ENCODE measurements around the gene CFAP46.

CFAP46 gene

DNA sequence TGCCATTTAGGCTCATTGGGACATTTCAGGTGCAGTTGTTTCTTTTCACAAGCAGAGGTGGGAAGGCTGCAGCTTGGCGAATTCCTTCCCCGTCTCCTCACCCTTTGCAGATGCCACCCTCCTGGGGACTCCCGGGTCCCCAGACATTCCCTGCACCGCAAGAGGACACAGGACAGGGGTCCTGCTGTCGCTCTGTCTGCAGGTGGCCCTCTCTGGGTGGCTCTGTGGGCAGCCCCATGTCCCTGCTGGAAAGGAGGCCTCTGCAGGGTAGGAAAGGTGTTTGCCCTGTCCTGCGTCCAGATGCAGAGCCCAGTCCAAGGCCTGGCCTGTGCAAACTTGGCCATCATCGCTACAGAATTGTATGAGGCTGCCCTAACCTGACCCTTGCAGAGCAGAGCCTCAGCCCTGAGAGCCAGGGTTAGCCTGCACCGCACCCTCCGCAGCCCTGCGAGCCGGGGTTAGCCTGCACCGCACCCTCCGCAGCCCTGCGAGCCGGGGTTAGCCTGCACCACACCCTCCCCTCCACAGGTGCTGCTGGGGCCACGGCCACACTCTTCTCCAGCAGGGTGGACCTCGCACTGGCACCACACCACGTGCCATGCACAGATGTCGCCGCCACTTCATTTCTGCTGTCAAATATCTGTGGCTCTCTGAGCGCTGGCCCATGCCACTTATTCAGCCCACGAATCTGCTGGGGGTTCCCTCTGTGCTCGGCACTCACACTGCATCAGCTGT, 61.0 kb downstream of the CFAP46 start:
- no peak for DNase-seq (ENCODE audit: low read depth in 2 of 2)

DNA sequence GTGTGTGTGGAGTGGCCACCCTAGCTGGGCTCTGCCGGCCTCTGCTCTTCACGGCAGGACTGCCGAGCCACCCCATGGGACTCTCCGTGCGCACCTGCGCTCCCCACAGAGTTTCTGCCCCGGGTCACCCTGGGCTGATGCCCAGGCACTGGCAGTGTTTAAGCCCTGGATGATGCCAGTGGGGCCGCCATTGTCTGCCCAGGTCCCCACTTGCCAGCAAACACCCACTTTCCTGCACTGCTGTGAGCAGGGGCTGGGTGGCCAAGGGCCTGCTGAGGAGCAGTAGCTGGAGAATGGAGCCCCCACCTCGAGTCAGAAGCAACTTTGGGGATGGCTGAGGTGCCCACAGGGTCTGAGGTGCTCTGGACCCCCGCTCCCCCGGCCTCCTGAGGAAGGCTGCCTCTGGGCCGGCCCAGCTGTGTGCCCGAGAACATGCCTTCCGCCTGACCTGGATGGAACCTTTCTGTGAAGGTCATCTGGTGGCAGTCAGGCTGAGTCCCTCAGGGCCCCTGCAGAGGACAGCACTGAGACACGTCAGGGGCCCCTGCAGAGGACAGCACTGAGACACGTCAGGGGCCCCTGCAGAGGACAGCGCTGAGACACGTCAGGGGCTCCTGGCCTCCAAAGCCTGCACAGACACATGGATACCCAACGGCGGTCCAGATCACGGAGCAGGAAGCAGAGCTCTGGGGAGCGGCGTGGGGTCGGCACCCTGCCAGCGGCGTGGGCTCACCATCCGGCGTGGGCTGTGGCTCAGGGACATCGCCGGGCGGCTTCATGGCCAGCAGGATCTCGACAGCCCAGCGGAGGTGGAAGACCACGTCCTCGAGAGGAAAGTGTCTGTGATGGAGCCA, 62.0 kb downstream of the CFAP46 start:
- DNase-seq (ENCODE audit: low read depth in 2 of 2), result no peak

DNA sequence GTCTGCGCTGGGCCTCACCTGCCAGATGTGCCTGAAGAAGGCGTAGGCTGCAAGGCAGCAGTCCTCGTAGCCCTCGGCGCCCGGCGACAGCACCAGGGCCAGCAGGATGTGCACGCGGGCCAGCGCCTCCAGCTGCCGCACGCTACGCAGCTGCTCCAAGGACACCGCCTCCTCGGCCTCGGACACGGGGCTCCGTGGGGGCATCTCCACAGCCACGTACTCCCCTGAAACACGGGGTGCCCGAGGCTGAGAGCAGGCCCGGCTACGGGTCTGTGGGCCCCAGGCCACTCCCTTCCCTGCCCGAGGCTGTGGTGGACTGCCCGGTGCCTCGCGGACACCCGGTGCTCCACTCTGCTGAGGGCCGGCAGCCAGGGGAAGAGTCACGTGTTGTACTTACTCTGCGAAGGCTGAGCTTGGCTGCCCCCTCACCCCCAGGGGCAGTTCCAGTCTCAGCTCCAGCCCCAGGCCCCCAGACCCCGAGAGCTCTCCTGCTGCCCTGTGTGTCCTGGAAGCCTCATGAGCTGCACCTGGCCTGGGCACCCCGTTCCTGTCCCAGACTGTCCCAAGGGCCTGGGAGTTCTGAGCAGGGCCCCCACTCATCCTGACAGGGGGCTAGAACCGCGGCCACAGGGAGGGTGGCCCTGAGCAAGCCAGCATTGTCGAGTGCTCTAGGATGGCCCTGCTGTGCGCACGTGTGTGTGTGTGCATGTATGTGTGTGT, 62.8 kb downstream of the CFAP46 start:
- no peak for DNase-seq (ENCODE audit: low read depth in 2 of 2)

DNA sequence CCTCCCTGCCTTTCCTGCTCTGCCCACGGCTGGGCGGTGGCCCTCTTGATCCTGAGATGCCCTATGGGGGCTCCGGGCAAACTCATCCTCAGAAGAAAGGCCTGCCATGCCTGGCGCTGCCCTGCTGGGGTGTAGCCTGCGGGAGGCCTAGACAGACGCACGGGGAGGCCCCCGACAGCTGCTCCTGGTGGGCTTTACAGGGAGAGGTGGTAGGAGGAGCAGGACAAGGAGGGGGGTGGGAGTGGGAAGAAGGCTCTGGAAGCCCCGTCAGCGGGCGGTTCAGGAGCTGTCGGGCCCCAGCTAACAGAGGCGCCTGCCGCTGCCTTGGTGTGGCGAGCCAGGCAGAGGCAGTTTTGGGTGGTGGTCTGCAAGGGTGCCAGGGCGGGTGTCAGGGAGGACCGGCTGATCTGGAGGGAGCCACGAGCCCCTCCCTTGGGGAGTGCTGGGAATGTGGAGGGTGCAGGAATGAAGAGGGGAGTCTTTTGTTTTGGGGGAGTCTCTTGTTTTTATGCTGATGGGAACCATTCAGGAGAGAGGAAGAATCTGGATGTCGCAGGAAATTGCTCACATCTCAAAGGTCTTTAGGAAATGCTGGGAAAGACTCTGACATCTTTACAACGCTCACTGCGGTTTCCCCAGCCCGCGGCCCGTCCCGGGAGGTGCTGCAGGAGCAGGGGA, 63.5 kb downstream of the CFAP46 start:
- no peak for DNase-seq (ENCODE audit: low read depth in 2 of 2)

DNA sequence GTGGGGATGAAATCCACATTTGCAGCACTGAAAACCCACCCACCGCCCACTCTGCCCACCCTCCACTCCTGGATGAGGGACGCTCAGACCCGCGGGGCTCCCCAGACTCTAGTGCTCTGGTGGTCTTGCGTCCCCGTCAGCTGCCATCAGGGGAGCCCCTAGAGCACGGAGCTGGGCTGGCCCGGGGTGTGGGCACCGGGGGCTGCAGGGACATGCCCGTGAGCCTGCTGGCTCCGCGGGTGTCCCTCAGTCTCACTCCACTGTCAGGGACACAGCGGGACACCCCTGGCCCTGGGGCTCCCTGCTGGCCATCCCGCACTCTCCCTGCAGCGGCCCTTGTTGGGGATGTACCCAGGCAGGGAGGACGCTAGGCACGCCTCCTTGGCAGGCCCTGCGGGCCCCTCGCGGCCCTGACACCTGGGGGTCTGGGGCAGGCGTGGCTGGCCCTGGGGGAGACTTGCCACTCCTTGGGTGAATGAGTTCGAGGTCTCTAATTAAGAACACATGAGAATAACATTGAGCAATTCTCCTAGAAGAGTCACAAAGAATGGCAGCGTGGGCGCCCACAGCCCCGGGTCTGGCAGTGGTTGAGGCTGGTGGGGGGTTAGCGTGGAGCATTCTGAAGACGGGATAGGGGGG, 64.2 kb downstream of the CFAP46 start:
- no peak for DNase-seq (ENCODE audit: low read depth in 2 of 2)

DNA sequence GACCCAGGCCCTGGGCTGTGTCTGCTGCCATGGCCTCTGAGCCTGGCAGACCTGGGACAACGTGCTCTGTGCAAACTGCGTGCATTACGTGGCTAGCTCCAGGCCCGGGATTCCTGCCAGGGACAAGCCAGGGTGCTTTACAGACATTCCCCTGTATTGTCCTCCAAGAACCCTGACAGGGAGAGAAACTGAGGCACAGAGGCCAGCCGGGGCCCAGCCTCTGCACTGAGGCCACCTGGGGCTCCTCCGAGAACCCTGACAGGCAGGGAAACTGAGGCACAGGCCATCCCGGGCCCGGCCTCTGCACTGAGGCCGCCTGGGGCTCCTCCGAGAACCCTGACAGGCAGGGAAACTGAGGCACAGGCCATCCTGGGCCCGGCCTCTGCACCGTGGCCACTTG, 64.9 kb downstream of the CFAP46 start:
- no peak for DNase-seq (ENCODE audit: low read depth in 2 of 2)

DNA sequence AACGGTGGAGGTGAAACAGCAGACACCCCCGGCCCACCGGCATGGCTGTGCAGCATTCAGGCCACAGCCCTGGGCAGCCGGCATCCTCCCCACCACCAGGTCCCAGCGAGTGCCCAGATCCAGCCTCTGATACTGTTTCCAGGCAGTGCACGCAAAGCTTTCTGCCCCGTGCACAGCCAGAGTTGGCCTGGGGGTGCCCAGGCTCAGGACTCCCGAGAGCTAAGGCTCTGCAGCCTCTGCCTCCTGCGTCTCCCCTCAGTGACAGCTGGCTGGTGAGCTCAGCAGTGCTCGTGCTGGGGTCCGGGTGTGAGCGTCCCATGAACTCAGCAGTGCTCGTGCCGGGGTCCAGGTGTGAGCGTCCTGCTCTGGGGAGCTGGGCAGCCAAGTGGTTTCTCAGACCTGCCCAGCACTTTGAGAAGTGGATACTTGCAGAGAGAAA, 65.4 kb downstream of the CFAP46 start:
- no peak for DNase-seq (ENCODE audit: low read depth in 2 of 2)

DNA sequence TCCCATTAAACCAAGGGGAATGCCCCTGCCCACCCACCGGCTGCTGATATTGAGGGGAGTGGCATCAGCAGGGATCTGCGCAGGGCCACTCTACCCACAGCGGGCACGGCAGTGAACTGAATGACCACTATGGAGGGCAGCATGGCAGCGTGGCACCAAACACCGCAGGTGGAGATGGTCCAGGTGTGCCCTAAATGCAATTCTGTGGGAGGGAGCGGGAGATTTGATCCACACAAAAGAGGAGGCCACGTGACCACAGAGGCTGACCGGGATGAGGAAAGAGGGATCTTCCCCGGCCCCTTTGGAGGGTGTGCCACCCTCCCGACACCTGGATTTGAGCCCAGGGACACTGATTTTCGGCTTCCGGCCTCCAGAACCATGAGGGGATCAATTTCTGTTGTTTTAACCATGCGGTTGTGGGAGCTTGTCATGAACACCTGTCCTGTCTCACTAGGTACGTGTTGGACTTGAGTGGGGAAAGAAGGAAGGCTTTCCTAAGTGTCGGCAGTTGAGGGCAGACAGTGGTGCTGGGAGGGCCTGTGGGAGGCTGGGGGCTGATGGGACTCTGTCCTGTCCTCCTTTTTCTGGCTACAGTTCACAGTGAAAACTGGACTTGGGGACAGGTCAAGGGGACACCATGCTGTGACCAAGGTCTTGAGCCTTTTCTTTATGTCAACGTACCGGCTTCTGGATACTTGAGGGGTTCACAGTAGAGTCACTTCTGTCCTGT, 66.1 kb downstream of the CFAP46 start:
- DNase-seq (ENCODE audit: low read depth in 2 of 2), result no peak

DNA sequence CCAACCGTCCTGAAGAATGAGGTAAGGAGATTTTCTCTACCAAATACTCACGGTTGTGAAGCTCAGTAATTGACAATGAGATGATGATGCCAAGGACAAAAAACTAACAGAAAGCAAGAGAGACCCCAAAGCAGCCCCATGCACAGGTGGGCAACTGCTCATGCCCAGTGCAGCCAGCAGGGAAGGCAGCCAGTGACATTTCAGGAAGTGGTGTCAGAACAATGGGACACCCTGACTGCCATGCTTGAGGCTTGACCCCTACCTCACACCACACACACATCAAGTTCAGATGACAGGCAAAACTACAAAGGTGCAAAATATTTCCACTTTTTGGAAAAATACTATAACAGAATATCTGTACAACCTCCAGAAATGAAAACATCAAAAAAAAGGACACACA, 66.9 kb downstream of the CFAP46 start:
- DNase-seq (ENCODE audit: low read depth in 2 of 2), result no peak

DNA sequence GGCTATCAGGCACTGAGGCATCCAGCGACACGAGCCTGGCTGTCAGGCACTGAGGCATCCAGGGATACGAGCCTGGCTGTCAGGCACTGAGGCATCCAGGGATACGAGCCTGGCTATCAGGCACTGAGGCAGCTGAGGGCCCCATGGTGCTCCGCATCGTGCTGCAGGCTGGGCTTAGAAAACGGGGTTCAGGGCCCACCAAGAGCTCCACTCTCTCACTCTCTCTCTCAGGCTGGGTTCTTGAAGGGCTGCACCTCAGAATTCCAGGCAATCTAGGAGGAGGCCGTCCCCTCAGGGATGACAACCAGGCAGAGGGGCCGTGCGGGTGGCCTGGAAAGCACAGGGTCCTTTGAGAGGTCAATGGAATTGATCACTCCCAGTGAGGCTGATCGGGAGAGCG, 69.0 kb downstream of the CFAP46 start:
- no peak for DNase-seq (ENCODE audit: low read depth in 2 of 2)

DNA sequence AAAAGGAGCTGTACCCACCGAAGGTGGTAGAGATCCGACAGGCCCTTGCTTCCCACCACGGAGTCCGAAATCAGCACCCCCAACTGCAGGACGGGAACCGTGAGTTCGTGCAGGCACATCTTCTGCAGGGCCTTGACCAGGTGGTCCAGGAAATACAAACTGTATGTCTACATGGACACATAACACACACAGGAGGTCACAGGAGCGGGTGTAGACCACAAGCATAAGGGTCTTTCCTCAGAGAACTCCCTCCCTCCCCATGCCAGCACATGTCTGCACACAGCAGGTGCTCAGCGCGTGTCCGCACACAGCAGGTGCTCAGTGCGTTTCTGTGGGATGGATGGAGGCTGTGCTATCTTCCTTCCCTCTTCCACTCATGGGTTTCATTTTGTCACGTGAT, 69.7 kb downstream of the CFAP46 start:
- DNase-seq (ENCODE audit: low read depth in 2 of 2), result no peak

DNA sequence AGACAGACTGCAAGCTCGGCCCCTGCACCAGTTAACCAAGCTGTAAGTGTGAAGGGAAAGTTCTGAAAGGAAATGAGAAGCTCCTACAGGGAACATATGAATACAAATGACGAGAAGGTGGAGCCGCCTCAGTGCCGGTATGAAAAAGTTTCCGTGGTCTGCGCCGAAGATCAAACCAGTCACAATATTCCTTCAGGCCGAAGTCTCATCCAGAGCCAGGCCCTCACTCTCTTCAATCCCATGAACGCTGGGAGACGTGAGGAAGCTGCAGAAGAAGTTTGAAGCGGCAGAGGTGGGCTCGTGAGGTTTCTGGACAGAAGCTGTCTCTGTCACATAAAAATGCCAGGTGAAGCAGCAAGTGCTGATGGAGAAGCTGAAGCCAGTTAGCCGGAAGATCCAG, 71.9 kb downstream of the CFAP46 start:
- no peak for DNase-seq (ENCODE audit: low read depth in 2 of 2)

DNA sequence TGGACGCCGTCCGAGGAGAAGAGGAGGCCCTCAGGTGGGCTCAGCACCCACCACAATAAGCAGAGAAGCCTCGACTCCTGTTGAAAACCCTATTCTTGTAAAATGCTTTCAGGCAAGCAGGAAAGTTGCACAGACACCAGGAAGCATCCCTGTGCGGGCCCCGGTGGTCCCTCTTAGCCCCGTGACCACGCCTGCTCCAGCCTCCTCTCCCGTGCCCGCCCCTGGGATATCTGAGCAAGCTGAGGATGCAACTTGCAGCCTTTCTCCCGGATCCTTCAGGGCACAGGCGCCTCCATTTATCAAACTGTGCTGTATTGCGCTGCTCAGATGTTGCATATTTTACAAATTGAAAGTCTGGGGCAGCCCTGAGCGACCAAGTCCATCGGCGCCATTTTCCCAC, 72.7 kb downstream of the CFAP46 start:
- no peak for DNase-seq (ENCODE audit: low read depth in 2 of 2)

DNA sequence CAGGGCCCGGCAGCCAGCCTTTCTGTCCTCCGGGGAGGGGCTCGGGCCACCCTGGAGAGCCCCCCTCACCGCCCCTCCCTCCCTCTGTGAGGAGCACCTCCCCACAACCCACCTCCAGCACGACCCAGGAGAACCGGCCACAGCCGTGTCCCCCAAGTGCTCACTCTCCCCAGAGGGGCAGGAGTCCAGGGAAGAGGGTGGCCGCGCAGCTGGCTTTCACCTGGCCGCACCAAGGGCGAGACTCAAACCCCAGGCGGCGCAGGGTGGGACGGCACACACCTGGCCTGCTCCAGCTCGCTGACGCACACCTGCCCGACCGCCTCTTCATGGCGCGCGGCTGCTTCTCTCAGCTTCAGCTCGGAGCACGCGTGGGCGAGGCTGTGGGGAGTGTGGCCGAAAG, 73.4 kb downstream of the CFAP46 start:
- no peak for DNase-seq (ENCODE audit: low read depth in 2 of 2)

DNA sequence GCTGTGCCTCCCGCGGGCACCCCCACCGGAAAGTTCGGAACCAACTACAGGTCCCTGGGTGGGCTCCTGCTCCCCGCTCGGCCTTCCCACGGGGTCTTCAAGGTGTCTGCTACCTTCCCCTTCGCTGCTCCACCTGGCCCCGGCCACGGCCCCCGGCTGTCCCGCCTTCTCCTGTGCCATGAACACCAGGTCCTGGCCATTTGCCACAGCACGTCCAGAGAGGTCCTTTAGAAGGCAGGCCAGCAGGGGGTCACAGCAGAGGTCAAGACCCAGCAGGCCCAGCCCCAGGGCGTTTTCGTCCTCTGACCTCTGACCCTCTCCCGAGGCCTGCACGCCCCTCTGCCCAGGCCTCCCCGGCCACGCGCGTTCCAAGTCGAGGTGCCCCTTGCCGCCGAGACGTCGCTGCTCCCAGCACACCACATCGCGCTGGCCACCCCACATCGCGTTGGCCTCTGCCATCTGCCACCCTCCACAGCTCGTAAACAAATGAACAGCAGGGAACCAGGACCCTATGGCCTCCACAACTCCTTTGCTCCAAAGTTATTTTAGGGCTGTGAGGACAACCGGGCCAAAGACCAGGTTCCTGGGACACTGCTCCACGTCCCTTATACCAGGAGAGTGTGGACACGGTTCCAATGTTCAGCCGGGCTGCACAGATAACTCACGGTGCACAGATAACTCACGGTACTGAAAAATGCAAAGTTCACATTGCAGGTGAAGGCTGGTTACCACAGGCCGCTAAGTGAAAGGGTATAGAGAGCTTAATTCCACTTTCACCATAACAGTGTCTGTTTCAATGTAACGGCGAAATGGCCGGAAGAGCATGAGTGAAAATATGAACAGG, 74.3 kb downstream of the CFAP46 start:
- no peak for DNase-seq (ENCODE audit: low read depth in 2 of 2)

DNA sequence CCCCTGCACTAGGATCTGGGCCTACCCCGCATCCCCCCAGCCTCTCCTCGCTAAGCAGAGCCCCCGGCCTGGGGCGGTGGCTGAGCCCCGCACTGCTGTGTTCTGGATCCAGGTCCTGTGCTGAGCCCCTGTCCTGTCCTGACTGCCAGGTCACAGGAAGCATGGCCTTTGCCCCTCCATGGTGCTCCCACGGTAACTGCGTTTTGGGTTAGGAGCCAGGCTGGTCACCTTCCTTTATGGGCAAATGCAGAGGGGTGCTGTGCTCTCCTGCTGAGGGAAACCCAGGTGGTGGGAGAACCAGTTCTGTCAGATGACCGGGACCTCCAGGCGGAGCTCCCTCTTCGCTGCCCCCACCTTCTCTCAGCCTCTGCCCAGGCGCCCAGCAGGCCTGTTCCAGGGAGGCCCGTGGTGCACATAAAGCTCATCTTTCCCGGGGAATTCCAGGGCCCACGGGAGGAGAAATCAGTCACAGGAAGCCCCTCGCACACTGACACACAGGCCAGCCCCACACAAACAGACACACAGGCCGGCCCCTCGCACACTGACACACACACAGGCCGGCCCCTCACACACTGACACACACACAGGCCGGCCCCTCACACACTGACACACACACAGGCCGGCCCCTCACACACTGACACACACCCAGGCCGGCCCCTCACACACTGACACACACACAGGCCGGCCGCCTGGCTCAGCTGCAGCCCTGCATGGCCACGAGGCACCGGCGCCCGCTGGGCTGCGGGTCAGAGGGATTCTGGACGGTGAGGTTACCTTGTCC, 75.6 kb downstream of the CFAP46 start:
- DNase-seq (ENCODE audit: low read depth in 2 of 2), result no peak

DNA sequence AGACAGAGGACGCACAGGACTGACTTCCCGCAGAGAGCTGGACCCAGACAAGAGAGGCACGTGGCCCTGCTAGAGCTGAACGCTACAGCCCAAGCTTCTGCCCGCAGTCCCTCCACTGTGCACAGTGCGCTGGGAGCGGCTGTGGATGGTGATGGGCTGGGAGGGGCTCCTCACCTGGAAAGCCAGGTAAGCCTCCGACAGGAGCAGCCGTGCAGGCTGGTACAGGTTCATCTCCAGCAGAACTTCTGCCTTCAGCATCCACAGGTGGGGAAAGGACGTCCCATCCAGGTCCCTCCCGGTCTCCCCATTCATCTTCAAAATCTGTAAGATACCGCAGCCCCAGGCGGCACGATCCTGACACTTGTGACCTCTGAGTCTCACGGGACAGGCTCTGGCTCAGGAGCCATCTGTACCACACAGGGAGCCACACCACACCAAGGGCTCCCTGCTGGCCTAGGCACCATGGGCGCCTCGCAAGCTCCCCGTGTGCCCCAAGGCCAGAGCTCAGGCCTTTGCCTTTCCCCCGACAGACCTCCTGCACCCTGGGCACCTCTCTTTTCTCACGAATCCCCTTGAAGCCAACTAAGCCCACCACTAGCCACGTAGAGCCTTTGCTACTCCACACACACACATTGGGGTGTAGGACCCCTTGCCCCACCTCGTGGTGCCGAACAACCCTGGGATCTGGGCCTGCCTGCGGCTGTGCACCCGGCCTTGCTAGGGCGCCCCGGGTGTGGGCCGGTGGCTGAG, 76.3 kb downstream of the CFAP46 start:
- DNase-seq (ENCODE audit: low read depth in 2 of 2), result no peak

DNA sequence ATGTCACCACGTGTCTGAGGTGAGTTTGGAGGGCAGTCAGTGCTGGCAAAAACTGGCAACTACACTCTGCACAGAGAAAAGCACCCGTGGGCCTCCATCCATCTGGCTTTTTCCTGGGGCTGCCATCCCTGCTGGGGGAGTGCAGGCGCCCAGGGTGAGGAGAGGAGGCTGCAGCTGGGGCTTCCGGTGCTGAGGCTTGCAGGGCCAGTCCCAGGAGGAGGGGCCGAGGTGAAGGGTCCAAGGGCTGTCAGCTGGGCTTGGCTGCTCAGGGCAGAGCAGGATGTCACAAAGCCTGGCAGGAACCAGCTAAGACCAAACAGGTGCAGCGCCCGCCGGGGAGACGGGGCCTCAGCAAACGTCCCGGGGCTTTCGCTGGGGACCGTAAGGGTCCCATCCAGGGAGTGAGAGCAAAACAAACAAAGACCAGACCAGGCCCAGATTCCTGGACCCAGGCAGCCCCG, 77.2 kb downstream of the CFAP46 start:
- no peak for DNase-seq (ENCODE audit: low read depth in 2 of 2)

All from stimulated activated CD4-positive, alpha-beta T cell treated with anti-CD3 and anti-CD28 coated beads, Interleukin-1b, Interleukin-23, amount 100 ng/mL, for 4 hours (primary cell).